Natural killer cell (primary cell): Measurements from ENCODE around the gene USP4. TPM values are rescaled to one million over a fixed set of nuclear protein-coding genes. Genes with fewer than 3 reads are reported as not detected.
"Not testable (repeated sequence)": the region's sequence is repeated elsewhere in the genome, so short reads cannot be mapped to it uniquely, and the experiment has no call there.

Experiments
- ATAC-seq, 3 donors: fragments of 150-1000 bp in 2 of 3; fragments of 200-7000 bp in 1 of 3; cut with Tn5 transposase; 1 replicate in 1 of 3; 2 replicates in 2 of 3; pipeline ENCODE4 v1.10.0; 2021; ENCODE audit warnings: mild to moderate bottlenecking in 2 of 3, moderate library complexity in 2 of 3
- DNase-seq, 2 donors: peaks; one replicate each; pipeline versions ENCODE4 v3.0.0 to v3.0.0-alpha.2; 2013 to 2021; ENCODE audit warnings: mixed read lengths in 1 of 2
- H3K27ac ChIP-seq: one replicate; pipeline ENCODE4 v1.5.1; 2013; ENCODE audit warnings: mild to moderate bottlenecking, low read length
- H3K27me3 ChIP-seq: one replicate; pipeline ENCODE4 v1.6.1; 2013; ENCODE audit warnings: low read length; ENCODE audit not compliant: control insufficient read depth, insufficient read depth
- H3K36me3 ChIP-seq: one replicate; pipeline ENCODE4 v1.6.1; 2013; ENCODE audit warnings: low read length; ENCODE audit not compliant: control insufficient read depth, insufficient read depth
- H3K4me1 ChIP-seq: one replicate; pipeline ENCODE4 v1.6.1; 2013; ENCODE audit warnings: low read length; ENCODE audit not compliant: control insufficient read depth, insufficient read depth
- H3K4me3 ChIP-seq: one replicate; pipeline ENCODE4 v1.5.1; 2013; ENCODE audit warnings: low read length
- H3K9me3 ChIP-seq: one replicate; pipeline ENCODE4 v1.6.1; 2013; ENCODE audit warnings: low read length; ENCODE audit not compliant: control insufficient read depth, insufficient read depth
- H3K27ac Mint-ChIP-seq, 2 donors: one replicate each; pipeline ENCODE4 v1.8.0; 2022; ENCODE audit warnings: mild to moderate bottlenecking in 2 of 2, mixed read lengths in 2 of 2, moderate library complexity in 1 of 2
- H3K27me3 Mint-ChIP-seq, 2 donors: one replicate each; pipeline ENCODE4 v1.8.0; 2022; ENCODE audit warnings: low read depth in 2 of 2, mixed read lengths in 2 of 2
- H3K36me3 Mint-ChIP-seq: one replicate; pipeline ENCODE4 v1.8.0; 2022; ENCODE audit warnings: mixed read lengths
- H3K4me1 Mint-ChIP-seq, 2 donors: one replicate each; pipeline ENCODE4 v1.8.0; 2022; ENCODE audit warnings: mixed read lengths in 2 of 2
- H3K4me3 Mint-ChIP-seq: one replicate; pipeline ENCODE4 v1.8.0; 2022; ENCODE audit warnings: mild to moderate bottlenecking, moderate library complexity, mixed read lengths
- H3K9me3 Mint-ChIP-seq, 2 donors: one replicate each; pipeline ENCODE4 v1.8.0; 2022; ENCODE audit warnings: mixed read lengths in 2 of 2
- CTCF ChIP-seq: fragments of 200-600 bp; IDR thresholded peaks from one replicate; pipeline ENCODE4 v1.8.0; 2022; ENCODE audit warnings: antibody characterized with exemption
- WGBS: methylation state at CpG from one replicate; pipeline ENCODE4 v1.1.7; 2013; ENCODE audit warnings: missing lambda C conversion rate; ENCODE audit not compliant: insufficient coverage; 5-methylcytosine and 5-hydroxymethylcytosine counted together
- intact Hi-C: fragments of 100-400 bp; cut with micrococcal nuclease; formaldehyde crosslinking; loops from one replicate; pipeline ENCODE4 v1.14.2; 2022
- total RNA-seq, 4 donors: library from RNA; stranded (reverse); fragments of 120-200 nt in 1 of 4; gene quantifications; one replicate each; pipeline versions ENCODE4 v1.2.3 to v1.2.4, GENCODE V29; 2013 to 2022

USP4 gene
- total RNA-seq, 3 donors from 2014 or later (not counting 1 experiment from before 2014, with no cell fraction given) = 110 to 138 (median 135) TPM

GRCh38 chr3:49237344-49237743 lies 102.5 kb downstream of the USP4 start:
- Mint-ChIP-seq H3K27ac (no peak overlapping the region), H3K9me3 (peaks cover 0 to 5% of the 10 kb centered on the region in 2 donors), H3K36me3 (peaks cover 8% of the 10 kb centered on the region), H3K4me1 (no peaks in the 10 kb centered on the region), H3K4me3 (no peak overlapping the region), H3K27me3 (peaks cover 0 to 6% of the 10 kb centered on the region in 2 donors)
- no peak overlapping the region for H3K4me3 ChIP-seq
- WGBS = no CpG with 5 or more reads among the region's 3 CpGs
- no peaks in the 10 kb centered on the region for H3K27me3 ChIP-seq
- H3K27ac ChIP-seq = no peak overlapping the region
- DNase-seq = no peak
- peaks cover 4% of the 10 kb centered on the region for H3K4me1 ChIP-seq
- no peak for TF ChIP-seq CTCF
- no peak for ATAC-seq
- H3K9me3 ChIP-seq = peaks cover 24% of the 10 kb centered on the region
- intact Hi-C loops = no loop called here
- no peaks in the 10 kb centered on the region for H3K36me3 ChIP-seq

GRCh38 chr3:49236226-49236625 lies 103.6 kb downstream of the USP4 start:
- intact Hi-C loops = no loop called here
- Mint-ChIP-seq H3K27ac (no peak overlapping the region), H3K27me3 (peaks cover 0 to 4% of the 10 kb centered on the region in 2 donors), H3K4me3 (no peak overlapping the region), H3K4me1 (no peaks in the 10 kb centered on the region), H3K9me3 (peaks cover 4 to 5% of the 10 kb centered on the region in 2 donors), H3K36me3 (peaks cover 8% of the 10 kb centered on the region)
- Histone ChIP-seq H3K4me3 (no peak overlapping the region), H3K4me1 (peaks cover 4% of the 10 kb centered on the region), H3K27me3 (no peaks in the 10 kb centered on the region), H3K9me3 (peaks cover 26% of the 10 kb centered on the region), H3K36me3 (no peaks in the 10 kb centered on the region), H3K27ac (no peak overlapping the region)
- TF ChIP-seq CTCF = no peak
- DNase-seq (no peak), ATAC-seq (no peak)

- H3K36me3 ChIP-seq, H3K4me1 ChIP-seq, H3K9me3 Mint-ChIP-seq, DNase-seq, H3K4me1 Mint-ChIP-seq, intact Hi-C loops, H3K27ac Mint-ChIP-seq, ATAC-seq, H3K4me3 ChIP-seq, H3K4me3 Mint-ChIP-seq, H3K27me3 ChIP-seq, H3K27me3 Mint-ChIP-seq, H3K27ac ChIP-seq: not testable (repeated sequence)
- 93% methylated on average over 5 of the region's 5 CpGs for WGBS
- peaks cover 38% of the 10 kb centered on the region for H3K36me3 Mint-ChIP-seq
- H3K9me3 ChIP-seq = peaks cover 39% of the 10 kb centered on the region
Measured at GRCh38 chr3:49228817-49229216, 111.0 kb downstream of the USP4 start.

Other genes with a start within 250 kb of the USP4 start
- 100 to 1,000 TPM; 220 to 230 (median 227) TPM for gene QRICH1, start 246.0 kb downstream of the USP4 start, total RNA-seq
- 100 to 1,000 TPM; 250 to 280 (median 258) TPM for gene QARS1, start 235.3 kb downstream of the USP4 start, total RNA-seq
- 10 to 100 TPM; 68.6 to 71.5 (median 68.6) TPM for gene USP19, start 219.2 kb downstream of the USP4 start, total RNA-seq
- 1 to 10 TPM in 2 of 3 donors, under 1 TPM in 1; 0.75 to 1.7 (median 1.2) TPM for gene LAMB2, start 207.0 kb downstream of the USP4 start, total RNA-seq
- 10 to 100 TPM; 13.8 to 20.6 (median 15.6) TPM for gene CCDC71, start 173.7 kb downstream of the USP4 start, total RNA-seq
- gene KLHDC8B, start 168.5 kb downstream of the USP4 start, total RNA-seq = 1 to 10 TPM; 2.4 to 7.0 (median 3.5) TPM
- 10 to 100 TPM in 2 of 3 donors, 1 to 10 TPM in 1; 8.8 to 12.7 (median 10.8) TPM for gene C3orf62, start 62.8 kb downstream of the USP4 start, total RNA-seq
- 10 to 100 TPM; 34.7 to 70.0 (median 59.1) TPM for gene GPX1, start 18.3 kb upstream of the USP4 start, total RNA-seq
- 100 to 1,000 TPM; 342 to 372 (median 370) TPM for gene RHOA, start 71.9 kb upstream of the USP4 start, total RNA-seq
- 10 to 100 TPM; 35.4 to 40.7 (median 36.7) TPM for gene TCTA, start 72.4 kb upstream of the USP4 start, total RNA-seq
- gene AMT, start 82.4 kb upstream of the USP4 start, total RNA-seq = 10 to 100 TPM; 13.4 to 14.2 (median 14.0) TPM
- 10 to 100 TPM; 28.7 to 36.5 (median 30.6) TPM for gene NICN1, start 89.3 kb upstream of the USP4 start, total RNA-seq
- 10 to 100 TPM in 2 of 3 donors, 1 to 10 TPM in 1; 9.6 to 22.4 (median 20.6) TPM for gene DAG1, start 130.2 kb upstream of the USP4 start, total RNA-seq
- under 1 TPM; 0.33 to 0.41 (median 0.35) TPM for gene BSN, start 214.4 kb upstream of the USP4 start, total RNA-seq